Activated CD4-positive, alpha-beta T cell treated with anti-CD3 and anti-CD28 coated beads, Interleukin-2, amount 10 ng/mL, durations not matched to agents 24 days and 14 days (primary cell): ENCODE data around the gene MACROH2A1. TPM values are rescaled to one million over a fixed set of nuclear protein-coding genes. Genes with fewer than 3 reads are reported as not detected.

Experiments used
- DNase-seq: peaks from one replicate; pipeline ENCODE4 v3.0.0; 2022
- H3K27ac Mint-ChIP-seq: one replicate; pipeline ENCODE4 v1.8.0; 2022; ENCODE audit warnings: mild to moderate bottlenecking, mixed read lengths
- H3K27me3 Mint-ChIP-seq: one replicate; pipeline ENCODE4 v1.8.0; 2022; ENCODE audit warnings: mixed read lengths
- H3K36me3 Mint-ChIP-seq: one replicate; pipeline ENCODE4 v1.8.0; 2022; ENCODE audit warnings: low read depth, mild to moderate bottlenecking, mixed read lengths
- H3K4me1 Mint-ChIP-seq: one replicate; pipeline ENCODE4 v1.8.0; 2021; ENCODE audit warnings: mixed read lengths
- H3K4me3 Mint-ChIP-seq: one replicate; pipeline ENCODE4 v1.8.0; 2022; ENCODE audit warnings: mild to moderate bottlenecking, moderate library complexity, mixed read lengths
- H3K9me3 Mint-ChIP-seq: one replicate; pipeline ENCODE4 v1.8.0; 2021; ENCODE audit warnings: mixed read lengths
- intact Hi-C: fragments of 100-400 bp; cut with micrococcal nuclease; formaldehyde crosslinking; loops from one replicate; pipeline ENCODE4 v1.15.1; 2023
- total RNA-seq: library from RNA; stranded (reverse); gene quantifications from 2 replicates; pipeline ENCODE4 v1.2.3, GENCODE V29; 2022

Gene MACROH2A1
- total RNA-seq, 1 donor from 2014 or later: 282 TPM

DNA sequence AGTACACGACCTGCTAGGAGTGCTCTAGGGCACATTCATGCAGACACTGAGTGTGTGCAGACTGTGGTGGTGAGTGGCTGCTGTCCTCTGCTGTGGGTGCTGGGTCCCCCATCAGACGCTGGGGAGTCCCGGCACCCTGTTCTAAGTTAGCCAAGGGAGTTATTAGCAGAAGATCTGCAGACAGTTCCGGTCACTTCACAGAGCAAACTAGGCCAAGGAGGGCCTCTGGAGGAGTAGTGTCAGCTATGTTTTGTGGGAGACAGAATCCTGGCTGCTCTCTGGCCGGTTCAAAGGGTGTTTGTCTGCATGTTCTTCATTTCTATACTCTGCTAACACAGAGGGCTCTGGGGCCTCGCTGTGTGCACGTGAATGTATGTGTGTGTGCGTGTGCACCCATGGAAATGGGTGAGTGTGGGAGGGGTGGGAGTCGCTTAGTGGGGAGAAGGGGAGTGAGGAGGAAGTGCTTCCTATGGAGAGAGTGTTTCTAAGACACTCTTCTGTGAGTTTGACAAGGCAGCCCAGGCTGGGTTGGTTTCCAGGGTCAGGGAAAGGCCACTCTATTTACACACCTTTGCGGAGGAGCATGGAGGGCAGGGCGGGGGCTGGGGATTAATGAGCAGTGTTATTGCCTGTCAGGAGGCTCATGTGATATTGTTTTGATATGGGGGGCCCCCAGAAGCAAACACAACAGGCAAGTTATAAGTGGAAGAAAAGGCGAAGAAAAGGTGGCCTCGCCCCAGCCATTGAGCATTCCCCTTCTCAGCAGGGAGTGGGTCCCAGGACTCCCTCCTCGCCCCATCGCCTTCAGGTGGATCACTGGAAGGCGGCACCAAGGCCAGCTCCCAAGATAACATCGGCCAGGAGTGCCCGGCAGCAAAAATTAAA, 68.9 kb downstream of the MACROH2A1 start:
- H3K27ac Mint-ChIP-seq: peak overlapping the region; percentile 13
- H3K4me3 Mint-ChIP-seq: no peak overlapping the region
- intact Hi-C loops: loop anchor here (5.0 kb wide), 1 partner anchor 138 kb away; no protein-coding TSS in a partner anchor
- H3K9me3 Mint-ChIP-seq: no peaks in the 10 kb centered on the region
- peaks cover 24% of the 10 kb centered on the region for H3K4me1 Mint-ChIP-seq
- no peak for DNase-seq
- H3K27me3 Mint-ChIP-seq: no peaks in the 10 kb centered on the region
- H3K36me3 Mint-ChIP-seq: peaks cover 28% of the 10 kb centered on the region

- Mint-ChIP-seq H3K9me3 (no peaks in the 10 kb centered on the region), H3K4me3 (no peak overlapping the region), H3K36me3 (peaks cover 22% of the 10 kb centered on the region), H3K4me1 (peaks cover 26% of the 10 kb centered on the region), H3K27me3 (no peaks in the 10 kb centered on the region), H3K27ac (no peak overlapping the region)
- DNase-seq: no peak
- intact Hi-C loops: no loop called here
Measured at GRCh38 chr5:135329066-135329912, 69.7 kb downstream of the MACROH2A1 start.

- no peaks in the 10 kb centered on the region for H3K27me3 Mint-ChIP-seq
- peaks cover 28% of the 10 kb centered on the region for H3K4me1 Mint-ChIP-seq
- intact Hi-C loops: no loop called here
- no peak overlapping the region for H3K27ac Mint-ChIP-seq
- no peak overlapping the region for H3K4me3 Mint-ChIP-seq
- DNase-seq: no peak
- peaks cover 18% of the 10 kb centered on the region for H3K36me3 Mint-ChIP-seq
- no peaks in the 10 kb centered on the region for H3K9me3 Mint-ChIP-seq
Measured at GRCh38 chr5:135328128-135328687, 70.8 kb downstream of the MACROH2A1 start.

DNA sequence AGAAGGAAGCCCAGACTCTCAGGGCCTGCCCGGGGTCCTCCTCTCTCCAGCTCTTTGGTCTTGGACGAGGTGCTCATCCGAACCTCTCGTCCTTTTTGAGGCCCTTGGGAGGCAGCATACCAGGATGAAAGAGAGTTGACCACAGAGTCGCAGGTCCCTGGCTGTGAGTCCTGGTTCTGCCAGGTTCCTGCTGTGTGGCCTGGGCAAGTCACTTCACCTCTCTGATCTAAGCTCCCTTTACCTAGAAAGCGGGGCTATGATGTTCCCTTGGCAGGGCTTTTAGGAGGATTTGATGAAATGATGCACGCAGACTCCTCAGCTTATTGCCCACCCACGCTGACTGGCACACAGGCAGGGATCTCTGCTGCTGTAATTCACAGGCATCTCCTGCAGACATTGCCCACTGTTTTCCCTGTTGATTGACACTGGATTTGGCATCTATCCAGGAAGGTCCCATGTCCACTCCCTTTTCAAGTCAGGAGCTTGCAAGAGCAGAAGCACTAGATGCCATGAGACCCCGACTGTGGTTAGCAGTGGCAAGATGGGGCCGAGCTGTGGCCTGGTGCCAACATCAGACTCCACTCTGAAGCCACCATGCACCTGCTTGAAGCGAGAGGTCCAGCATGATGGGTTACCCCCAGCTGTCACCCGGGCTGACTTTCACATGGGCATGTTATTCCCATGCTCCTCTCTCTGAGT, 71.5 kb downstream of the MACROH2A1 start:
- Mint-ChIP-seq H3K36me3 (peaks cover 16% of the 10 kb centered on the region), H3K9me3 (no peaks in the 10 kb centered on the region), H3K4me3 (no peak overlapping the region), H3K27me3 (no peaks in the 10 kb centered on the region), H3K4me1 (peaks cover 28% of the 10 kb centered on the region), H3K27ac (no peak overlapping the region)
- intact Hi-C loops: no loop called here
- no peak for DNase-seq

- Mint-ChIP-seq H3K4me3 (no peak overlapping the region), H3K9me3 (no peaks in the 10 kb centered on the region), H3K4me1 (peaks cover 26% of the 10 kb centered on the region), H3K27me3 (no peaks in the 10 kb centered on the region), H3K27ac (no peak overlapping the region), H3K36me3 (peaks cover 13% of the 10 kb centered on the region)
- DNase-seq: no peak
- intact Hi-C loops: no loop called here
Measured at GRCh38 chr5:135326296-135327254, 72.5 kb downstream of the MACROH2A1 start.

- H3K27ac Mint-ChIP-seq: peak overlapping the region; percentile 81
- H3K27me3 Mint-ChIP-seq: no peaks in the 10 kb centered on the region
- peak; percentile 88 for DNase-seq
- H3K9me3 Mint-ChIP-seq: no peaks in the 10 kb centered on the region
- H3K4me1 Mint-ChIP-seq: peaks cover 25% of the 10 kb centered on the region
- H3K4me3 Mint-ChIP-seq: peak overlapping the region; percentile 30
- H3K36me3 Mint-ChIP-seq: peaks cover 6% of the 10 kb centered on the region
- intact Hi-C loops: no loop called here
Measured at GRCh38 chr5:135324897-135325650, 74.0 kb downstream of the MACROH2A1 start.

DNA sequence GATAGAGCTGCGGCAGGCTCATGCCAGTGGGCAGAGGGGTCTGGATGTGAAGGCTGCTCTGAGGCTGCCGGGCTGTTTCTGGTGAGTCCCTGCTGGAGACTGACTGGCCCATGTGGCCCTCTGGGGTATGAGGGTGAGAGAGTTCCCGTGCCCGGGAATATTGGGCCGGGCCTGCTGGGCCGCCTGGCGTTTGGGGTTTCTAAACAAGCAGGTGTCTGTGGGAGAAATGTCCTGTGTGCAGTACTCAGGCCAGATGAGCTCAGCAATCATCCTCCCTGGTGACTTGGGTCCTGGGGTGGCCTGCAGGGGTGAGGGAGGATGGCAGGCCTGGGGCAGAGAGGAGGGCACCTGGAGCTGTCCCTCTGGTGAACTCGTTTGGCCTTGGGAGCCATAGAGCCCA, 74.9 kb downstream of the MACROH2A1 start:
- H3K4me1 Mint-ChIP-seq: peaks cover 22% of the 10 kb centered on the region
- DNase-seq: no peak
- no peaks in the 10 kb centered on the region for H3K36me3 Mint-ChIP-seq
- H3K27ac Mint-ChIP-seq: no peak overlapping the region
- intact Hi-C loops: no loop called here
- no peaks in the 10 kb centered on the region for H3K9me3 Mint-ChIP-seq
- H3K4me3 Mint-ChIP-seq: no peak overlapping the region
- no peaks in the 10 kb centered on the region for H3K27me3 Mint-ChIP-seq

GRCh38 chr5:135323701-135324132, 75.3 kb downstream of the MACROH2A1 start:
- DNase-seq: no peak
- Mint-ChIP-seq H3K27ac (no peak overlapping the region), H3K4me1 (peaks cover 22% of the 10 kb centered on the region), H3K36me3 (no peaks in the 10 kb centered on the region), H3K9me3 (no peaks in the 10 kb centered on the region), H3K27me3 (no peaks in the 10 kb centered on the region), H3K4me3 (no peak overlapping the region)
- intact Hi-C loops: no loop called here

GRCh38 chr5:135323227-135323626, 75.8 kb downstream of the MACROH2A1 start:
- peaks cover 20% of the 10 kb centered on the region for H3K4me1 Mint-ChIP-seq
- H3K9me3 Mint-ChIP-seq: no peaks in the 10 kb centered on the region
- no peak overlapping the region for H3K4me3 Mint-ChIP-seq
- intact Hi-C loops: no loop called here
- no peaks in the 10 kb centered on the region for H3K27me3 Mint-ChIP-seq
- H3K27ac Mint-ChIP-seq: no peak overlapping the region
- H3K36me3 Mint-ChIP-seq: no peaks in the 10 kb centered on the region
- no peak for DNase-seq

- Mint-ChIP-seq H3K9me3 (no peaks in the 10 kb centered on the region), H3K4me1 (peaks cover 19% of the 10 kb centered on the region), H3K4me3 (no peak overlapping the region), H3K36me3 (no peaks in the 10 kb centered on the region), H3K27ac (no peak overlapping the region), H3K27me3 (no peaks in the 10 kb centered on the region)
- DNase-seq: no peak
- intact Hi-C loops: no loop called here
Measured at GRCh38 chr5:135322744-135323143, 76.3 kb downstream of the MACROH2A1 start.

GRCh38 chr5:135322271-135322670, 76.8 kb downstream of the MACROH2A1 start:
- H3K4me1 Mint-ChIP-seq: peaks cover 19% of the 10 kb centered on the region
- intact Hi-C loops: no loop called here
- H3K27ac Mint-ChIP-seq: no peak overlapping the region
- no peaks in the 10 kb centered on the region for H3K36me3 Mint-ChIP-seq
- H3K27me3 Mint-ChIP-seq: no peaks in the 10 kb centered on the region
- H3K4me3 Mint-ChIP-seq: no peak overlapping the region
- DNase-seq: no peak
- no peaks in the 10 kb centered on the region for H3K9me3 Mint-ChIP-seq
